Measurements from ENCODE around the gene ACER3.
"Not testable (repeated sequence)": the region's sequence is repeated elsewhere in the genome, so short reads cannot be mapped to it uniquely, and the experiment has no call there.

The ACER3 gene

DNA sequence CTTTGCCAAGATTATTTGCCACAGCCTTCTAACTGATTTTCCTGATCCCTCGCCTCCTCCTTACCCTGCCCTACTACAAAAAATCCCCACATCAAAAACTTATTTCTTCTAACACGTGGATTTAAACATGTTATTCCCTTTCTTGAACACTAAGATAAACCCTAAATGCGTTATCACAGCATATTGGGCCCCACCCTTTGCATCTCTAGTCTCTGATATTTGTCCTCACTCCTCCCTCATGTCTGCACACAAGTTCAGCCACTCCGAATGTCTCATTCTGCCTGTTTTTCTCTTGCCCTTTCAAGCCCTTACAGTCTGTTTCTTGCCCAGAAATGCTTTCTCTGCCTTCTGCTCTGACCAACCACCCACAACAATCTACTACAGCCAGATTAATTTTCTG, 10.6 kb upstream of the ACER3 start:
- TF ChIP-seq CTCF (IDR thresholded peaks at IDR 0.05) = no peak
- H3K9me3 ChIP-seq = no peaks in the 10 kb centered on the region

GRCh38 chr11:76850815-76851214, 9.9 kb upstream of the ACER3 start:
- H3K4me3 ChIP-seq (ENCODE audit: low read depth in 1 of 2, low read length in 1 of 2) = no peak overlapping the region
- no peak for TF ChIP-seq CTCF (IDR thresholded peaks at IDR 0.05)
- no peaks in the 10 kb centered on the region for H3K27me3 ChIP-seq
- no peak overlapping the region for H3K27ac ChIP-seq
- H3K9me3 ChIP-seq = no peaks in the 10 kb centered on the region
- peaks cover 12 to 17% of the 10 kb centered on the region in 2 experiments for H3K4me1 ChIP-seq (ENCODE audit: control insufficient read depth in 1 of 2, insufficient read depth in 1 of 2, low read depth in 1 of 2, low read length in 1 of 2)
- no peaks in the 10 kb centered on the region for H3K36me3 ChIP-seq

More for the DNA sequence above, 10.6 kb upstream of the ACER3 start:
- no peaks in the 10 kb centered on the region for H3K36me3 ChIP-seq
- peaks cover 12 to 15% of the 10 kb centered on the region in 2 experiments for H3K4me1 ChIP-seq (ENCODE audit: control insufficient read depth in 1 of 2, insufficient read depth in 1 of 2, low read depth in 1 of 2, low read length in 1 of 2)
- H3K27ac ChIP-seq = no peak overlapping the region
- H3K4me3 ChIP-seq (ENCODE audit: low read depth in 1 of 2, low read length in 1 of 2) = no peak overlapping the region
- H3K27me3 ChIP-seq = no peaks in the 10 kb centered on the region

- H3K9me3 ChIP-seq = no peaks in the 10 kb centered on the region
- peaks cover 48 to 49% of the 10 kb centered on the region in 2 experiments for H3K4me1 ChIP-seq (ENCODE audit: control insufficient read depth in 1 of 2, insufficient read depth in 1 of 2, low read depth in 1 of 2, low read length in 1 of 2)
- no peaks in the 10 kb centered on the region for H3K27me3 ChIP-seq
- no peaks in the 10 kb centered on the region for H3K36me3 ChIP-seq
- no peak overlapping the region for H3K4me3 ChIP-seq (ENCODE audit: low read depth in 1 of 2, low read length in 1 of 2)
- TF ChIP-seq CTCF (IDR thresholded peaks at IDR 0.05) = no peak
- H3K27ac ChIP-seq = no peak overlapping the region
Observed at GRCh38 chr11:76854709-76855108, 6.0 kb upstream of the ACER3 start.

DNA sequence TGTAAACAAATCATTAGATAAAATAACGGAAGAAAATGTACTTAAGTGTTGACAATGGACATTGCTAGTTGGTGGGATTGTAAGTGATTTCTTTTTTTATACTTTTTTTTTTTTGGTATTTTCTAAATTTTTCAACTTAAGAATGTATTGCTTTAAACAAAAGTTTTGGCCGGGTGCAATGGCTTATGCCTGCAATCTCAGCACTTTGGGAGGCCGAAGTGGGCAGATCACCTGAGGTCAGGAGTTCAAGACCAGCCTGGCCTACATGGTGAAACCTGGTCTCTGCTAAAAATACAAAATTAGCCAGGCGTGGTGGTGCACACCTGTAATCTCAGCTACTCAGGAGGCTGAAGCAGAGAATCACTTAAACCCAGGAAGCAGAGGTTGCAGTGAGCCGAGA, 5.0 kb upstream of the ACER3 start:
- H3K27ac ChIP-seq; H3K27me3 ChIP-seq; H3K9me3 ChIP-seq; H3K4me3 ChIP-seq (ENCODE audit: low read depth in 1 of 2, low read length in 1 of 2); H3K36me3 ChIP-seq: not testable (repeated sequence)
- H3K4me1 ChIP-seq (ENCODE audit: control insufficient read depth in 1 of 2, insufficient read depth in 1 of 2, low read depth in 1 of 2, low read length in 1 of 2) = peaks cover 55 to 57% of the 10 kb centered on the region in 2 experiments

DNA sequence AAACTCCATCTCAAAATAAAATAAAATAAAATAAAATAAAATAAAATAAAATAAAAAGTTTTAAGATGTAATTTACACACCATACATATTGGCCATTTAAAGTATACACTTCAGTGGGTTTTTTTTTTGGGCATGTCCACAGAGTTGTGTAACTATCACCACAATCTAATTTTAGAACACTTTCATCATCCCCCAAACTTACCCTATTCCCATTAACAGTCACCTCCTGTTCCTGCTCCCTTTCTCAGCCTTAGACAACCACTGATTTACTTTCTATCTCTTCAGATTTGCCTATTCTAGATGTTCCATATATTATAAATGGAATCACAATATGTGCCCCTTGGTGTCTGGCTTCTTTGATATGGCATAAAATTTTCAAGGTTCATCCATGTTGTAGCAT, 4.6 kb upstream of the ACER3 start:
- Histone ChIP-seq H3K4me1 (ENCODE audit: control insufficient read depth in 1 of 2, insufficient read depth in 1 of 2, low read depth in 1 of 2, low read length in 1 of 2) (peaks cover 52 to 57% of the 10 kb centered on the region in 2 experiments), H3K9me3 (no peaks in the 10 kb centered on the region), H3K36me3 (no peaks in the 10 kb centered on the region), H3K4me3 (ENCODE audit: low read depth in 1 of 2, low read length in 1 of 2) (no peak overlapping the region), H3K27ac (no peak overlapping the region), H3K27me3 (no peaks in the 10 kb centered on the region)
- no peak for TF ChIP-seq CTCF (IDR thresholded peaks at IDR 0.05)

GRCh38 chr11:76856571-76856970, 4.1 kb upstream of the ACER3 start:
- no peak overlapping the region for H3K27ac ChIP-seq
- H3K36me3 ChIP-seq = no peaks in the 10 kb centered on the region
- no peaks in the 10 kb centered on the region for H3K9me3 ChIP-seq
- peaks cover 52 to 59% of the 10 kb centered on the region in 2 experiments for H3K4me1 ChIP-seq (ENCODE audit: control insufficient read depth in 1 of 2, insufficient read depth in 1 of 2, low read depth in 1 of 2, low read length in 1 of 2)
- H3K4me3 ChIP-seq (ENCODE audit: low read depth in 1 of 2, low read length in 1 of 2) = no peak overlapping the region
- no peak for TF ChIP-seq CTCF (IDR thresholded peaks at IDR 0.05)
- H3K27me3 ChIP-seq = no peaks in the 10 kb centered on the region
